Measurements from ENCODE around the gene ZNF26.

The ZNF26 gene

GRCh38 chr12:132950844-132951535 lies 35.2 kb upstream of the ZNF26 start (continued):
- TF ChIP-seq ZFP30 (CRISPR knock-in tag; IDR thresholded peaks at IDR 0.05): no peak
- TF ChIP-seq ZNF565 (CRISPR knock-in tag; conservative IDR thresholded peaks at IDR 0.05; ENCODE audit: low read depth): no peak
- no peak for TF ChIP-seq ISL1 (CRISPR knock-in tag; IDR thresholded peaks at IDR 0.05)

- no peak for TF ChIP-seq PPARA (CRISPR knock-in tag; IDR thresholded peaks at IDR 0.05; ENCODE audit: borderline replicate concordance)
- TF ChIP-seq OSR1 (CRISPR knock-in tag; IDR thresholded peaks at IDR 0.05): no peak
- no peak for TF ChIP-seq RARB (CRISPR knock-in tag; IDR thresholded peaks at IDR 0.05)
- ATAC-seq: no peak
Observed at GRCh38 chr12:132951649-132952048, 34.5 kb upstream of the ZNF26 start.

GRCh38 chr12:132952371-132953162 lies 33.6 kb upstream of the ZNF26 start:
- no peak for ATAC-seq
- TF ChIP-seq ZNF70 (CRISPR knock-in tag; IDR thresholded peaks at IDR 0.05) (no peak), PATZ1 (CRISPR knock-in tag; IDR thresholded peaks at IDR 0.05; ENCODE audit: borderline replicate concordance) (no peak), ESRRG (CRISPR knock-in tag; IDR thresholded peaks at IDR 0.05) (no peak), POU6F1 (CRISPR knock-in tag; IDR thresholded peaks at IDR 0.05; ENCODE audit: borderline replicate concordance, low read depth) (no peak), TSHZ2 (CRISPR knock-in tag; IDR thresholded peaks at IDR 0.05) (no peak), SNAI2 (CRISPR knock-in tag; IDR thresholded peaks at IDR 0.05) (no peak), PPARA (CRISPR knock-in tag; IDR thresholded peaks at IDR 0.05; ENCODE audit: borderline replicate concordance) (no peak), ZNF565 (CRISPR knock-in tag; conservative IDR thresholded peaks at IDR 0.05; ENCODE audit: low read depth) (no peak)

GRCh38 chr12:132953163-132953425 lies 33.1 kb upstream of the ZNF26 start:
- TF ChIP-seq TSHZ2 (CRISPR knock-in tag; IDR thresholded peaks at IDR 0.05): no peak

GRCh38 chr12:132953771-132954170 lies 32.4 kb upstream of the ZNF26 start:
- ATAC-seq: no peak
- TF ChIP-seq CREB5 (CRISPR knock-in tag; IDR thresholded peaks at IDR 0.05; ENCODE audit: low read depth) (no peak), RARB (CRISPR knock-in tag; IDR thresholded peaks at IDR 0.05) (no peak), SNAI2 (CRISPR knock-in tag; IDR thresholded peaks at IDR 0.05) (no peak), ZC3H10 (CRISPR knock-in tag; IDR thresholded peaks at IDR 0.05) (no peak), GLIS3 (CRISPR knock-in tag; IDR thresholded peaks at IDR 0.05) (no peak), PATZ1 (CRISPR knock-in tag; IDR thresholded peaks at IDR 0.05; ENCODE audit: borderline replicate concordance) (no peak), TOX (CRISPR knock-in tag; IDR thresholded peaks at IDR 0.05; ENCODE audit: borderline replicate concordance) (no peak), POU6F1 (CRISPR knock-in tag; IDR thresholded peaks at IDR 0.05; ENCODE audit: borderline replicate concordance, low read depth) (no peak), OSR1 (CRISPR knock-in tag; IDR thresholded peaks at IDR 0.05) (no peak), BACH2 (CRISPR knock-in tag; IDR thresholded peaks at IDR 0.05; ENCODE audit: borderline replicate concordance) (no peak), ZNF565 (CRISPR knock-in tag; conservative IDR thresholded peaks at IDR 0.05; ENCODE audit: low read depth) (no peak), TCF4 (CRISPR knock-in tag; IDR thresholded peaks at IDR 0.05; ENCODE audit: borderline replicate concordance) (no peak)

More at GRCh38 chr12:132953163-132953425, 33.1 kb upstream of the ZNF26 start:
- ATAC-seq: no peak

All from SK-N-SH treated with all-trans-retinoic acid at 6 μM for 48 hours (cell line).